SK-N-SH (cell line): ENCODE results near the gene GTF2A1L. TPM values are rescaled to one million over a fixed set of nuclear protein-coding genes. Genes with fewer than 3 reads are reported as not detected.

Experiments used
- CTCF ChIA-PET: fragments of 300-600, 350-600 bp; formaldehyde crosslinking; extraction: SDS; loops from one replicate; lab custom pipeline; 2021; lab: Yijun Ruan, JAX
- POLR2A ChIA-PET: fragments of 350-600 bp; sonication (Branson Sonifier 250); formaldehyde crosslinking; extraction: SDS; loops from one replicate; lab custom pipeline; 2020; ENCODE audit warnings: antibody characterized with exemption, inconsistent platforms; lab: Yijun Ruan, JAX
- DNase-seq: peaks from one replicate; pipeline ENCODE4 v3.0.0; 2012
- H2AFZ ChIP-seq: fragments of 200-600 bp; sonication (generic); 2 replicates; pipeline ENCODE4 v1.8.1; 2016; ENCODE audit warnings: antibody characterized with exemption, mild to moderate bottlenecking, low read depth
- H3F3A ChIP-seq: fragments of 200-600 bp; sonication (generic); replicated peaks from 2 replicates; pipeline ENCODE3; 2016; ENCODE audit warnings: antibody characterized with exemption, mild to moderate bottlenecking; ENCODE audit not compliant: insufficient read depth
- H3K27ac ChIP-seq, 2 experiments: fragments of 200-500 bp in 1 of 2; fragments of 200-600 bp in 1 of 2; sonication (Bioruptor generic) in 1 of 2; sonication (generic), shearing (Covaris generic) in 1 of 2; 2 replicates each; pipeline versions ENCODE4 v1.5.1 to v1.6.1; 2014 to 2016; ENCODE audit warnings: low read depth in 2 of 2, inconsistent platforms in 1 of 2, low read length in 1 of 2, mild to moderate bottlenecking in 1 of 2, mixed read lengths in 1 of 2
- H3K27me3 ChIP-seq: fragments of 200-600 bp; sonication (generic), shearing (Covaris generic); 2 replicates; pipeline ENCODE4 v1.6.1; 2016; ENCODE audit warnings: mixed run types; ENCODE audit not compliant: insufficient read depth
- H3K36me3 ChIP-seq, 2 experiments: fragments of 200-500 bp in 1 of 2; fragments of 200-600 bp in 1 of 2; sonication (Bioruptor generic) in 1 of 2; sonication (generic) in 1 of 2; replicated peaks in 1 of 2; 2 replicates each; pipeline versions ENCODE3 to v1.5.1; 2014 to 2016; ENCODE audit warnings: low read length in 1 of 2, mild to moderate bottlenecking in 1 of 2; ENCODE audit not compliant: insufficient read depth in 2 of 2, control insufficient read depth in 1 of 2
- H3K4me1 ChIP-seq, 2 experiments: fragments of 200-500 bp in 1 of 2; fragments of 200-600 bp in 1 of 2; sonication (Bioruptor generic) in 1 of 2; sonication (generic), shearing (Covaris generic) in 1 of 2; 2 replicates each; pipeline versions ENCODE4 v1.5.1 to v1.6.1; 2014 to 2016; ENCODE audit warnings: low read depth in 1 of 2, low read length in 1 of 2, mixed run types in 1 of 2; ENCODE audit not compliant: insufficient read depth in 2 of 2, control insufficient read depth in 1 of 2
- H3K4me2 ChIP-seq: fragments of 200-600 bp; sonication (generic), shearing (Covaris generic); 2 replicates; pipeline ENCODE4 v1.6.1; 2017; ENCODE audit warnings: mixed run types
- H3K4me3 ChIP-seq, 2 experiments: fragments of 200-500 bp in 1 of 2; fragments of 200-600 bp in 1 of 2; sonication (Bioruptor generic) in 1 of 2; sonication (generic), shearing (Covaris generic) in 1 of 2; 2 replicates each; pipeline versions ENCODE4 v1.5.1 to v1.8.1; 2014 to 2016; ENCODE audit warnings: low read depth in 2 of 2, inconsistent platforms in 1 of 2, low read length in 1 of 2, mild to moderate bottlenecking in 1 of 2, mixed read lengths in 1 of 2, moderate library complexity in 1 of 2
- H3K79me2 ChIP-seq: fragments of 200-600 bp; sonication (generic); 2 replicates; pipeline ENCODE4 v1.8.1; 2017; ENCODE audit warnings: mild to moderate bottlenecking; ENCODE audit not compliant: insufficient read depth
- H3K9ac ChIP-seq: fragments of 200-600 bp; sonication (generic); 2 replicates; pipeline ENCODE4 v1.6.1; 2017; ENCODE audit warnings: mixed run types
- H3K9me2 ChIP-seq: fragments of 200-600 bp; sonication (generic); 2 replicates; pipeline ENCODE4 v1.6.1; 2017; ENCODE audit warnings: mixed run types
- H3K9me3 ChIP-seq: fragments of 200-600 bp; sonication (generic); 2 replicates; pipeline ENCODE4 v1.6.1; 2017; ENCODE audit warnings: mixed run types, mild to moderate bottlenecking, moderate library complexity
- H4K20me1 ChIP-seq: fragments of 200-600 bp; sonication (generic); 2 replicates; pipeline ENCODE4 v1.6.1; 2017; ENCODE audit warnings: mild to moderate bottlenecking, mixed run types; ENCODE audit not compliant: insufficient read depth
- CHD2 ChIP-seq: fragments of 150-350 bp; IDR thresholded peaks from 2 replicates; pipeline ENCODE4 v1.6.1; 2018; ENCODE audit warnings: low read length; ENCODE audit not compliant: partially characterized antibody
- CTCF ChIP-seq: fragments of 200-600 bp; sonication (generic); IDR thresholded peaks from 2 replicates; pipeline ENCODE4 v1.6.1; 2017; ENCODE audit warnings: antibody characterized with exemption, mild to moderate bottlenecking, moderate library complexity
- ELF1 ChIP-seq: IDR thresholded peaks from 2 replicates; pipeline ENCODE4 v1.4.0; 2012
- EP300 ChIP-seq, 2 experiments: IDR thresholded peaks; 2 replicates each; pipeline versions ENCODE4 v1.4.0 to v1.6.1; 2012; ENCODE audit warnings: borderline replicate concordance in 1 of 2, low read depth in 1 of 2, low read length in 1 of 2
- FOSL2 ChIP-seq: IDR thresholded peaks from 2 replicates; pipeline ENCODE4 v1.4.0; 2012; ENCODE audit warnings: low read depth, mild to moderate bottlenecking, moderate library complexity, borderline replicate concordance
- FOXJ3 ChIP-seq: sonication (generic); formaldehyde crosslinking; IDR thresholded peaks from 2 replicates; pipeline ENCODE4 v1.5.1; 2020; ENCODE audit warnings: mild to moderate bottlenecking, missing genetic modification reagents
- JUND ChIP-seq: IDR thresholded peaks from 2 replicates; pipeline ENCODE4 v1.4.0; 2012
- MXI1 ChIP-seq: IDR thresholded peaks from 2 replicates; pipeline ENCODE4 v1.6.1; 2012; ENCODE audit warnings: mild to moderate bottlenecking, low read depth, low read length, improper control_type of control experiment
- NRF1 ChIP-seq: IDR thresholded peaks from 2 replicates; pipeline ENCODE4 v1.6.1; 2012; ENCODE audit warnings: low read depth, mild to moderate bottlenecking, low read length
- PBX3 ChIP-seq: IDR thresholded peaks from 2 replicates; pipeline ENCODE4; 2012
- POLR2AphosphoS5 ChIP-seq: IDR thresholded peaks from 2 replicates; pipeline ENCODE4 v1.6.1; 2012; ENCODE audit warnings: low read depth, low read length
- RCOR1 ChIP-seq: fragments of 150-350 bp; IDR thresholded peaks from 2 replicates; pipeline ENCODE4 v1.6.1; 2017; ENCODE audit warnings: antibody characterized with exemption, low read length
- REST ChIP-seq: IDR thresholded peaks from 2 replicates; pipeline ENCODE4 v1.6.1; 2012; ENCODE audit warnings: mild to moderate bottlenecking, low read depth, low read length, moderate library complexity
- RXRA ChIP-seq: IDR thresholded peaks from 2 replicates; pipeline ENCODE4 v1.4.0; 2012; ENCODE audit warnings: low read depth, mild to moderate bottlenecking, borderline replicate concordance
- TAF1 ChIP-seq: IDR thresholded peaks from 2 replicates; pipeline ENCODE4 v1.6.1; 2012; ENCODE audit warnings: low read depth, mild to moderate bottlenecking, low read length, moderate library complexity, borderline replicate concordance
- USF1 ChIP-seq: IDR thresholded peaks from 2 replicates; pipeline ENCODE4 v1.4.0; 2012; ENCODE audit warnings: low read depth, borderline replicate concordance
- YY1 ChIP-seq: IDR thresholded peaks from 2 replicates; pipeline ENCODE4 v1.4.0; 2012; ENCODE audit warnings: low read depth, mild to moderate bottlenecking
- ZBTB33 ChIP-seq: IDR thresholded peaks from 2 replicates; pipeline ENCODE4 v1.4.0; 2012; ENCODE audit warnings: low read depth, borderline replicate concordance
- WGBS: methylation state at CpG from one replicate; pipeline ENCODE4 v1.1.6; 2017; ENCODE audit warnings: low lambda C conversion rate; 5-methylcytosine and 5-hydroxymethylcytosine counted together
- polyA plus RNA-seq, 3 experiments: library from polyadenylated mRNA; depleted of rRNA; stranded (reverse); fragments of >200 nt; gene quantifications; 2 replicates each; pipeline ENCODE4 v1.2.3, GENCODE V29; 2012

GTF2A1L gene
- 0.36 and 0.44 TPM in 2 replicates for polyA plus RNA-seq (2012; rRNA removed)
- polyA plus RNA-seq (2012; cell fraction: cytosol; rRNA removed) = 0.56 and 0.59 TPM in 2 replicates
- 0.97 and 2.0 TPM in 2 replicates for polyA plus RNA-seq (2012; cell fraction: nucleus; rRNA removed)

- TF ChIP-seq CHD2 = no peak
- TF ChIP-seq JUND = no peak
- TF ChIP-seq MXI1 = no peak
- TF ChIP-seq PBX3 = no peak
- TF ChIP-seq POLR2AphosphoS5 = no peak
- TF ChIP-seq EP300 (IDR thresholded peaks at IDR 0.05; ENCODE audit: borderline replicate concordance in 1 of 2, low read depth in 1 of 2, low read length in 1 of 2) = no peak
- TF ChIP-seq ZBTB33 = no peak
- no peak for TF ChIP-seq FOXJ3 (CRISPR knock-in tag)
- no peak for TF ChIP-seq USF1
- no peak for TF ChIP-seq REST
- no peak for TF ChIP-seq TAF1
- no peak for TF ChIP-seq ELF1
- no peak for TF ChIP-seq RXRA
- TF ChIP-seq RCOR1 = no peak
- no peak for TF ChIP-seq CTCF
- no peak for TF ChIP-seq YY1
- TF ChIP-seq FOSL2 = no peak
- no peak for TF ChIP-seq NRF1
- Histone ChIP-seq H3K4me3 (no peak within 1 kb of the TSS), H3K36me3 (no peaks in the 10 kb centered on the region), H3K9me3 (no peaks in the 10 kb centered on the region), H3K9me2 (no peaks in the 10 kb centered on the region), H3K79me2 (no peaks in the 10 kb centered on the region), H3K4me2 (no peak within 1 kb of the TSS), H3K27ac (no peak within 1 kb of the TSS), H3F3A (no peaks in the 10 kb centered on the region), H2AFZ (no peak within 1 kb of the TSS), H4K20me1 (no peaks in the 10 kb centered on the region), H3K9ac (no peak within 1 kb of the TSS), H3K4me1 (no peaks in the 10 kb centered on the region; a peak in 1 of 4 replicates), H3K27me3 (no peaks in the 10 kb centered on the region)
- no peak for DNase-seq
- ChIA-PET POLR2A (no interaction called here), CTCF (no interaction called here)
- 72% methylated on average over 24 of the region's 26 CpGs for WGBS
Measured at GRCh38 chr2:48617618-48618017, at the start of gene GTF2A1L. TSS of gene GTF2A1L (plus strand) at chr2:48617856. CDS start at chr2:48617875, 19 bp downstream.
